Measurements from ENCODE around the gene RETN.
A peak's percentile ranks its signal among the peaks of the same experiment; 100 is the strongest.

Gene RETN

GRCh38 chr19:7624810-7625209 is 44.0 kb upstream of the RETN start:
- ChIA-PET POLR2A (no interaction called here), CTCF (no interaction called here)
- DNase-seq (ENCODE audit: extremely low spot score), result no peak
- TF ChIP-seq, protein P1, sequence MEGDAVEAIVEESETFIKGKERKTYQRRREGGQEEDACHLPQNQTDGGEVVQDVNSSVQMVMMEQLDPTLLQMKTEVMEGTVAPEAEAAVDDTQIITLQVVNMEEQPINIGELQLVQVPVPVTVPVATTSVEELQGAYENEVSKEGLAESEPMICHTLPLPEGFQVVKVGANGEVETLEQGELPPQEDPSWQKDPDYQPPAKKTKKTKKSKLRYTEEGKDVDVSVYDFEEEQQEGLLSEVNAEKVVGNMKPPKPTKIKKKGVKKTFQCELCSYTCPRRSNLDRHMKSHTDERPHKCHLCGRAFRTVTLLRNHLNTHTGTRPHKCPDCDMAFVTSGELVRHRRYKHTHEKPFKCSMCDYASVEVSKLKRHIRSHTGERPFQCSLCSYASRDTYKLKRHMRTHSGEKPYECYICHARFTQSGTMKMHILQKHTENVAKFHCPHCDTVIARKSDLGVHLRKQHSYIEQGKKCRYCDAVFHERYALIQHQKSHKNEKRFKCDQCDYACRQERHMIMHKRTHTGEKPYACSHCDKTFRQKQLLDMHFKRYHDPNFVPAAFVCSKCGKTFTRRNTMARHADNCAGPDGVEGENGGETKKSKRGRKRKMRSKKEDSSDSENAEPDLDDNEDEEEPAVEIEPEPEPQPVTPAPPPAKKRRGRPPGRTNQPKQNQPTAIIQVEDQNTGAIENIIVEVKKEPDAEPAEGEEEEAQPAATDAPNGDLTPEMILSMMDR (IDR thresholded peaks at IDR 0.05; ENCODE audit: control extremely low read depth, extremely low read depth, low read depth, missing control alignments), result no peak

GRCh38 chr19:7625763-7626372 is 43.0 kb upstream of the RETN start:
- DNase-seq (ENCODE audit: extremely low spot score), result no peak
- CTCF ChIA-PET, result interaction anchor here (1.6 kb wide), 1 partner anchor 58 kb away, joined by 4 read pairs; no protein-coding TSS in a partner anchor
- TF ChIP-seq, protein P1 (IDR thresholded peaks at IDR 0.05; ENCODE audit: control extremely low read depth, extremely low read depth, low read depth, missing control alignments), result no peak
- POLR2A ChIA-PET, result no interaction called here

GRCh38 chr19:7627166-7627565 is 41.7 kb upstream of the RETN start:
- ChIA-PET POLR2A (no interaction called here), CTCF (interaction anchor here (1.0 to 1.3 kb wide), 2 partner anchors 9 to 15 kb away, joined by 3 read pairs; no protein-coding TSS in a partner anchor)
- no peak for DNase-seq (ENCODE audit: extremely low spot score)
- TF ChIP-seq, protein P1 (IDR thresholded peaks at IDR 0.05; ENCODE audit: control extremely low read depth, extremely low read depth, low read depth, missing control alignments), result no peak

- POLR2A ChIA-PET, result no interaction called here
- TF ChIP-seq, protein P1 (IDR thresholded peaks at IDR 0.05; ENCODE audit: control extremely low read depth, extremely low read depth, low read depth, missing control alignments), result no peak
- DNase-seq (ENCODE audit: extremely low spot score), result no peak
- CTCF ChIA-PET, result interaction anchor here (1.1 to 1.7 kb wide), 4 partner anchors 24 to 172 kb away, joined by 3 to 7 read pairs (median 5); no protein-coding TSS in a partner anchor
These were observed 40.1 kb upstream of the RETN start for GRCh38 chr19:7628589-7629311.

DNA sequence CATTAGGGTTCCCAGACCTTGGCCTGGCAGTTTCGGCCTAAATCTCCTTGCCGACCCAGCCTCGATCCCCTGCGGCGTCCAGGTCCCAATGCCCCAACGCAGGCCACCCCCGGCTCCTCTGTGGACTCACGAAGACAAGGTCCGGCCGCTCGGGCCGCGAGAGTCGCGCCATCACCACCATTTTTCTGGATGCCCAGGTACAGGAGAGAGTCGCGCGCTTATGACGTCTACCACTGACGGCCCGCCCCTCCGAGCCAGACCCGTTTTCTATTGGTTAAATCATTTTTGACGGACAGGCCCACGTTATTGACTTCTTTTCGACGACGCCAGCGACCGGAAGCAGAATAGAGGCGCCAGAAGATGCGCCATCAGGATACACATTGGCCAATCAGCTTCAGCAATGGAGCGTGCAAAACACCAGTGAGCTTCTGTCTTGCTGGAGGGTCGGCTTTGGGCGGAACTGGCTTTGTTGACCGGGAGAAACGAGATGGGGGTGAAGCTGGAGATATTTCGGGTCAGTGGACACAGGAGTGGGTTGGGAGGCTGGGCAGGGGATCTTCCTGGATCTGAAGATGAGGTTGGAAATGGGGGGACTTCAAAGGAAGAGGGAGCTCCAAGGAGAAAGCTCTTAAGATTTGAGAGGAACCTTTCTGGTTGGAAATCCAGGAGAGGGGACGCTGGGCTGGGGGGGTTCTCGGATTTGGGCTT is 39.3 kb upstream of the RETN start, which contains the start of the genes PET100 and XAB2:
Gene PET100 (plus strand): TSS at position 447 of the 708 bp plus-strand sequence. CDS start 41 bp downstream, at position 488.
Gene XAB2 (minus strand): TSS at position 199 of the 708 bp plus-strand sequence. CDS start 18 bp downstream, at position 181.
- DNase-seq (ENCODE audit: extremely low spot score), result peak; percentile 99
- POLR2A ChIA-PET, result interaction anchor here (0.7 to 1.2 kb wide), 3 partner anchors 66 to 156 kb away, joined by 3 to 8 read pairs (median 3); no protein-coding TSS in a partner anchor
- TF ChIP-seq, protein P1 (IDR thresholded peaks at IDR 0.05; ENCODE audit: control extremely low read depth, extremely low read depth, low read depth, missing control alignments), result no peak
- CTCF ChIA-PET, result interaction anchor here (1.0 to 1.7 kb wide), 7 partner anchors 22 to 171 kb away, joined by 3 to 7 read pairs (median 4); partner anchors contain the start of gene TRAPPC5

- no peak for DNase-seq (ENCODE audit: extremely low spot score)
- TF ChIP-seq, protein P1 (IDR thresholded peaks at IDR 0.05; ENCODE audit: control extremely low read depth, extremely low read depth, low read depth, missing control alignments), result no peak
- ChIA-PET CTCF (no interaction called here), POLR2A (no interaction called here)
These were observed 37.3 kb upstream of the RETN start for GRCh38 chr19:7631577-7631976.

All from GM10248 (cell line).